COR-L47 (cell line): ENCODE results near the gene NEU4.
"Not testable (repeated sequence)": the region's sequence is repeated elsewhere in the genome, so short reads cannot be mapped to it uniquely, and the experiment has no call there.

Experiments
- DNase-seq: peaks from one replicate; lab custom pipeline; 2025; lab: John Stamatoyannopoulos, UW

Gene NEU4

GRCh38 chr2:241775223-241776177 lies 33.5 kb upstream of the NEU4 start:
- no peak for DNase-seq

- no peak for DNase-seq
Measured at GRCh38 chr2:241776336-241777169, 32.4 kb upstream of the NEU4 start, which contains the start of gene GAL3ST2. Gene GAL3ST2 (plus strand): TSS chr2:241776822. CDS start chr2:241776956, 134 bp downstream.

GRCh38 chr2:241777170-241777685 lies 31.8 kb upstream of the NEU4 start:
- DNase-seq, result no peak

DNA sequence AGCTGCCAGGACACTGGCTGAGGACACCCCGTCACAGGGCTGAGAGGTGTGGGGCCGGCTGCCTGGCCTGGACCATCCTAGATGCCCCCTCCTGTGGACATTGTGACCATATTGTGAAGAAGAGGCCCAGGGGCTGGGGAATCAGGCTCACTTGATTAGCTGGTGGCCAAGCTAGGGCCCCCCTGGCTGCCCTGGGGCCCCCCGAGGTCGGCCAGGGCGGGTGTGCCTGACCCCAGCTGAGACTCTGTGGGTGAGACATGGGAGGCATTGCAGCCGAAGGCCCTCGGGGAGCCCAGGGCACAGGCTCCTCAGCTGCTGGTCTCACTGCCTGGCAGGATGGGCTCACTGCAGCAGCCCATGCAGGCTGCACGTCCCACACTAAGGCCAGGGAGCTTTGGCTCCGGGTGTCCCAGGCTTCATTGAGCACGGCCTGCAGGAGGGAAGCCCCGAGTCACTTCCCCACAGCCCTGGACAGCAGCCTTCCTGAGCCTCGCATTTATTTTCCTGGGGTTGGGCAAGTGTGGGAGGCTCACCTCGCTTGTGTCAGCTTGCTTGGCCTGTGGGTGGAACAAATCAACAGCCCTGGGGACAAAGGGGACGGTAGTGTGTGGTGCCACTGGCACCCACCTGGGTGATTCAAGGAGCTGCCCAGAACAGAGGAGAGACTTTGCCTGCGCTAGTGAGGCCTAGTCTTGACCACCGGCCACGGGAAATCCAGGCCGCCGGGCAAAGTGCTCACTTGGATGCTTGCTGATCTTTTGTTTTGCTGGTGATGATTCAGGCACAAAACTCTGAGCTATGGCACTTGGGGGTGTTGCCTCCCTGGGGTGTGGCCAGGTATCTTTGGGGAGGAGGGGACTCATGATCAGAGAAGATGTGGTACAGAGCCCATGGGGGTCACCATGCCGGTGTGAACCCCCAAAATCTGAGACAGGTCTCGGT lies 31.0 kb upstream of the NEU4 start:
- DNase-seq, result no peak

DNA sequence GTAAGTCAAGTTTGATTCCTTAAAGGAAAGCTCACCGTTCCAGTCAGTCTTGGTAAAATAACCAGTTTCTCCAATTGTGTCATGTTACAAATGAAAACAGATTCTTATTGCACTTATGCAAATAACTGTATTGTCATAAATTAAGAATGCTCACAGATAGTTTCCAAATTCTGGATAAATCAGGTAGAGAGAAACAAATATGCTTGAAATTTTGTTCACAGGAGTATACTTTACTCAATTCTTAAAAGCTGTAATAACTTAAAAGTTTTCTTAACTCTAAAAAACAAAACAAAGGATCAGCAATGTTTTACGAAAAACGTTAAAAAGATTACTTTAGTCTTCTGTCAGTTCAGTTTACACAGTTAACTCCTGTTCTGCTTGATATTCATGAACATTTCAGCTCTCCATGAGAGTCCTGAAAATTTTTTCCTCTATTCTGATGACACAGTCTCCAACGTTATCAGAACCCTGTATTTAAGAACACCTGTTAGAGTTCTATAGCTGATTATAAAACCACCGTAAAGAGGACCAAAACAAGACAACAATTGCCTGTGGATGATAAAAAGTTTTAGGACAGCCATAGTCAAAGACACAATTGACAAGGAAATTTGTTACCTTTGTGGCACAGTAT lies 27.9 kb upstream of the NEU4 start:
- no peak for DNase-seq

GRCh38 chr2:241782053-241782452 lies 26.9 kb upstream of the NEU4 start:
- DNase-seq, result not testable (repeated sequence)

DNA sequence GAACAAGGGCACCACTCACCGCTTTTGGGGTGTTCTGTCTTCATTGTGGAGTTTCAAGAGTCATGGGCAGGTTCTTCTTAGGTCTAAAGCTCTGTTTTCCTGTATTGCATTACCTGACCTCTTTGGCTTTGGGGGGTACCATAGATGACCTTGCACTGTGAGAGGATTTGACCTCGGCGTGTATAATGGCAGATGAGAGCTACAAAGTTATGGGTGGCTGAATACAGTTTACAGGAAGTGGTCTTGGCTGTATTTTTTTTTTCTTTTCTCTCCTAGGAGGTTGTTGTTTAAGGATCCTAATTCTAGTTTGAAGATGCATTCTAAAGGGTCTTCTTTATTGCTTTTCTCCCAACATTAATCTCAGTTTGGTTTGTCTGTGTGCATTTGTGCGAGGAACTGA lies 20.9 kb upstream of the NEU4 start:
- no peak for DNase-seq

GRCh38 chr2:241788572-241788971 lies 20.4 kb upstream of the NEU4 start:
- no peak for DNase-seq

DNA sequence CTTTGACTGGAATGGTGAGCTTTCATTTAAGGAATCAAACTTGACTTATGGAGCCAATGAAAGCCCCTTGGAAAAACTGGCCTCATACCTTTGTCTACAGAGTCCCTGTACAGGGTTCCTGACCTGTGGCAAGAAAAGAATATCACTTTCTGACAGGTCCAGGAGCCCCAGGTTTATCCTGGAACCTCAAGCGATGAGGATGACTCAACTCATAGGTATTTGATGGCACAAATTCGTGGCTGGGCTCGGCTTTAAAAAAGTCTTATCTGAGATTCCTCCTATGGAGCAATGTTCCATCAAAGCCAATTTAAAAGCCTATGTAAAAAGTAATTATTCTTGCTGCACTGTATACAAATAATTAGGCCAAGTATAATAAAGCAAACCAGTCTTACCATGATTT lies 17.6 kb upstream of the NEU4 start:
- not testable (repeated sequence) for DNase-seq

GRCh38 chr2:241793385-241793784 lies 15.6 kb upstream of the NEU4 start:
- DNase-seq, result no peak

- no peak for DNase-seq
Measured at GRCh38 chr2:241794250-241794823, 14.7 kb upstream of the NEU4 start.

- no peak for DNase-seq
Measured at GRCh38 chr2:241795021-241795999, 13.7 kb upstream of the NEU4 start.

- no peak for DNase-seq
Measured at GRCh38 chr2:241796209-241796608, 12.8 kb upstream of the NEU4 start.

DNA sequence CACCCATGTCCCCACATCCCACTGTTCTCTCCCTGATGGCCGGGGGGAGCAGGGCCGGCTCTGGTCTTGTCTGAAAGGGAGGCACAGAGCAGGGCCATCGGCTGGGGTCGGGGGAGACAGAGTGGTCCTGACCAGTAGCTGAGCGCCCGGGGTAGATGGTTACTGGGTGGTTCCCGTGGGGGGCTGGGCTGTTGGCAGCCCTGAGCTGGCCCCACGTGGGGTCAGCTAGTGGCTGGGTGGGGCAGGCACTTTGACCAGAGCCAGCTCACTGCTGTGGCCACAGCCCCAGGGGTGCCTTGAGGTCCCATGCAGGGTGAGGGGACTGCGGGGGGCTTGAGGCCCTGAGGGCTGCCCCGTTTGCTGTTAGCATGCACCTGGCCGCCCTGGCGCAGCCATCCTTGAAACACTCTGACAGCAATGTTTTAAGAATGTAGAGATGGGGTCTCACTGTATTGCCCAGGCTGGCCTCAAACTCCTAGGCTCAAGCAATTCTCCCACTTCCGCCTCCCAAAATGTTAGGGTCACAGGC lies 12.3 kb upstream of the NEU4 start:
- no peak for DNase-seq

- no peak for DNase-seq
Measured at GRCh38 chr2:241797441-241798080, 11.4 kb upstream of the NEU4 start.

DNA sequence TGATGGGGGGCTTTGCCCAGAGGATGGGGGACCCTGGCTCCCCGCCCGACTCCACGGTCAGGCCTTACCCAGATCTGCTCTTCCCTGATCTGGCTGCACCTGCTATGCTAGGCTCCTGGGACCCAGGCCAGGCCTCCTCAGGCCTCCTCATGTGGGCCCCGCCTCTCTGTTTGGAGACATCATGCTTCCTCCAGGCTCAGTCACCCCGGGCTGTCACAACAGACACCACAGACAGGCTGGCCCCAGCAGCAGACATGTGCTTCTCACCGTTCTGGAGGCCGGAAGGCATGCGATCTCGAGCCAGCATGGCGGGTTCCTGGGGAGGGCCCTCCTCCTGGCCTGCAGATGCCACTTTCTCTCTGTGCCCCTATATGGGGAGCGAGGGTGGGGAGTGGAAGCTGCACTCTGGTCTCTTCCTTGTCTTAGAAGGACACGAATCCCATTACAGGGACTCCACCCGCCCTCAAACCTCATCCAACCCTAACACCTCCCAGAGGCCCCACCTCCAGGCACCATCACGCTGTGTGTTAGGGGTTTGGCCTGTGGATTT lies 10.8 kb upstream of the NEU4 start:
- no peak for DNase-seq

GRCh38 chr2:241798631-241799521 lies 10.1 kb upstream of the NEU4 start:
- no peak for DNase-seq
